Measurements from ENCODE around the gene TBRG1. TPM values are rescaled to one million over a fixed set of nuclear protein-coding genes. Genes with fewer than 3 reads are reported as not detected.

The TBRG1 gene
- 18.5 and 20.5 TPM in 2 replicates for total RNA-seq

GRCh38 chr11:124622531-124623451, at the start of gene TBRG1:
TBRG1 (plus strand) TSS chr11:124622864; CDS start chr11:124623084, 220 bp downstream.

GRCh38 chr11:124611064-124611463, 11.6 kb upstream of the TBRG1 start, which contains the start of gene PANX3:
PANX3 (plus strand) TSS chr11:124611428; CDS start chr11:124611557, 129 bp downstream.

GRCh38 chr11:124673333-124674167, 50.9 kb downstream of the TBRG1 start, which contains the start of the genes SIAE and SPA17:
SIAE (minus strand) TSS chr11:124673739; CDS start chr11:124673708, 31 bp downstream.
SPA17 (plus strand) TSS chr11:124673904; CDS start chr11:124675265, 1,361 bp downstream.

Other genes with a start within 250 kb of the TBRG1 start
- gene OR8B2, start 238.4 kb upstream of the TBRG1 start, total RNA-seq, result not detected in 2 replicates
- gene OR8B3, start 223.8 kb upstream of the TBRG1 start, total RNA-seq, result not detected in 2 replicates
- not detected in 2 replicates for gene OR8B4, start 198.0 kb upstream of the TBRG1 start, total RNA-seq
- gene OR8B8, start 177.2 kb upstream of the TBRG1 start, total RNA-seq, result not detected in 2 replicates
- not detected in 2 replicates for gene OR8B12, start 79.2 kb upstream of the TBRG1 start, total RNA-seq
- gene OR8A1, start 52.9 kb upstream of the TBRG1 start, total RNA-seq, result not detected in 2 replicates
- gene PANX3, start 11.4 kb upstream of the TBRG1 start, total RNA-seq, result not detected in 2 replicates
- 9.4 and 10.9 TPM in 2 replicates for gene SIAE, start 50.9 kb downstream of the TBRG1 start, total RNA-seq
- gene SPA17, start 51.0 kb downstream of the TBRG1 start, total RNA-seq, result 25.2 and 33.1 TPM in 2 replicates
- gene NRGN, start 117.1 kb downstream of the TBRG1 start, total RNA-seq, result 6.6 and 7.1 TPM in 2 replicates
- 0.17 and 0.74 TPM in 2 replicates for gene VSIG2, start 129.4 kb downstream of the TBRG1 start, total RNA-seq
- gene ESAM, start 139.4 kb downstream of the TBRG1 start, total RNA-seq, result under 0.01 and 0.17 TPM in 2 replicates
- 6.5 and 7.1 TPM in 2 replicates for gene MSANTD2, start 177.5 kb downstream of the TBRG1 start, total RNA-seq
- 31.7 and 37.8 TPM in 2 replicates for gene ROBO3, start 242.6 kb downstream of the TBRG1 start, total RNA-seq